GM21528 (cell line): ENCODE measurements around the gene SIPA1L3.

Experiments
- ATAC-seq: cut with Tn5 transposase; IDR thresholded peaks from one replicate; pipeline ENCODE4 v1.9.1; 2021; ENCODE audit warnings: mild to moderate bottlenecking, moderate library complexity; ENCODE audit not compliant: unreplicated experiment, low FRiP score

Gene SIPA1L3

GRCh38 chr19:38034492-38034860 lies 127.5 kb downstream of the SIPA1L3 start:
- ATAC-seq = no peak

- ATAC-seq = no peak
Observed at GRCh38 chr19:38035515-38036495, 128.8 kb downstream of the SIPA1L3 start.

DNA sequence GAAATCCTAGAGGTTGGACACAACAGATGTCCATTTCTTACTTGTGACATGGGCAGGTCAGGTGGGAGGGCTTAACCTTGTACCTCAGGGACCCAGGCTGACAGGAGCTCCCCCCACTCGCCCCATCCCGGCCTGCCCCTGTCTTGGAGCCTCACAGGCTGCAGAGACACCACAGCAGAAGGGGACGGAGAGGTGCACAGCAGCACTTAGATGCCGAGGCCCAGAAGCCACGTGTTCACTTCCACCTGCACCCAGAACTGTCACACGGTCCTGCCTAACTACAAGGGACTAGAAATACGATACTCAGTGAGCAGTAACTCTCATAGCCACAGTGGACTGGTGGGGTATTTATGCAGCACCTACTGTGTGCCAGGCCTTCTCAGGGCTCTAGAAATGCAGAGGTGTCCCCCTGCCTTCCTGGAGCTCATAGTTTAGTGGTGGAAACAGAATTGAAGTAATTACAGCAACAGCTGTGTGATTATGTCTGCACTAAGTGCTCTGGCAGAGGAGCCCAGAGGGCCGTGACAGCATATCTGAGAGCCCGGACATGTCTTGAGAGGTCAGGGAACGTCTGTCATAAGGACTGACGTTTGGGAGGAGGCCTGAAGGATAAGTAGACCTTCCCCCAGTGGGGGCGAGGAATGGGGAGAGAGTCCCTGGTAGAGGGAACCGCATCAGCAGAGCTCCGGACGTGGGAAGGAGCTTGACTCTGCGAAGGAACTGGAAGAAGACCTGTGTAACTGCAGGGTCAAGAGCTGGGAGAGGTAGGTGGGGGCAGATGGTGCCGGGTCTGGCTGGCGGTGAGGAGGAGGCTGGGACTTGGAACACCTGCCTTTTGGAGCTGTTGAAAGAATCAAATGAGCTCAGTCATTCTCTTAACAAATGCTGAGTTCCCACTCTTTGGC lies 130.0 kb downstream of the SIPA1L3 start:
- ATAC-seq = no peak

GRCh38 chr19:38039966-38040365 lies 133.0 kb downstream of the SIPA1L3 start:
- ATAC-seq = no peak

- no peak for ATAC-seq
Observed at GRCh38 chr19:38042132-38042531, 135.1 kb downstream of the SIPA1L3 start.

DNA sequence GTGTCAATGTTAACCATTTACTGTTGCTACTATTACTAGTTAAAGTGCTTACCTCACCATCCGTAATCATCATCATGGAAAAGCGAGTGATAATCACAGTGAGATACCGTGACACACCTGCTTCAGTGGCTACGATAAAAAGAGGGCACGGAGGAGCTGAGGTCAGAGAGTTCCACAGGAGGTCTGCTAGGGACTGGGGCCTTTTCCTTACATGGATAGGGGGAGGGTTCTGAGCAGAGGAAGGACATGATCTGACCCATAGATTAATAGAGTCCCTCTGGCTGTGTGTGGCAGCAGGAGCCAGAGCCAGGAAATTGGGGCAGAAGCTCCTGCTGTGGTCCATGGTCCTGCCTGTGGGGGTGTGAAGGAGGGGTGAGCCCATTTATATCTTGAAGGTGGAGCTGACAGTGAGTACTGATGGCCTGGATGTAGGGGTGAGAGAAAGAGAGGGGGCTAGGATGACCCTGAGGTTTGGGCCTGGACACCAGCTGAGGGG lies 136.7 kb downstream of the SIPA1L3 start:
- no peak for ATAC-seq

DNA sequence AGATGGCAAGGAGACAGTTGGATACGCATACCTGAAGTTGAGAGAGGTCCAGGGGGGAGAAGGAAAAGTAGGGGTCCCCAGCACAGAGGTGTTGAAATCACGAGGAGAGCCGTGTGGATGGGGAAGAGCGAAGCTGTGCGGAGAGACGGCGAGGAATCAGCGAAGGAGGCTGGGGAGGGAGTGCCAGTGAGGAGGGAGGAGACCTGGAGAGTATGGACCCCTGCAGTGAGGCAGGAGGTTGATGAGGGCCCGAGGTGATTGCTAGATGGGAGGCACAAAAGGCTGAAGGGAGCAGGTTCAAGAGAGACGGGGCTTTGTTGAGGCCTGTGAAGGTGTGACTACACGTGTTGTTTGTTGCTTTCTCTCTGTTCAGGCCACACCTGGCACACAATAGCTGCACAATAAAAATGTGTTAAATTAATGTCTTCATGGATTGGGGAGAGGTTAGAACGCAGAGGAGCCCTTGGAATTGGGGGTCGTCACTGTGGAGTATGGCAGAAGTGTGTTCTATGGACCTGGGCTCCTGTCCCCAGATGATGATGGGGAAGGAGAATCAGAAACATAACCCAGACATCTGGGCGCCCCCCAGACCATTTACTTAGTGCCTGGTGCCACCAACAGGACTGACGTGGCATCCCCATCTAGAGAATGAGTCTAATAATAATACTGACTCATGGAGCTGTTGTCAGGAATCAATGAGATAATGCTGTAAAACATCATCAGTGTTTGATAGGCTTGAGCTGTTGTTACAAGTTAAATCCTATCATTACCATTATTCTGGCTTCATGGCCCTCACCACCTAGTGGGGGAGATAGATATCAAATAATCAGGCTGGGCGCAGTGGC lies 137.5 kb downstream of the SIPA1L3 start:
- ATAC-seq = no peak

GRCh38 chr19:38045554-38046253 lies 138.7 kb downstream of the SIPA1L3 start:
- ATAC-seq = no peak

- peak; percentile 33 for ATAC-seq
Observed at GRCh38 chr19:38046254-38047048, 139.4 kb downstream of the SIPA1L3 start.

- no peak for ATAC-seq
Observed at GRCh38 chr19:38047049-38047438, 140.0 kb downstream of the SIPA1L3 start.

DNA sequence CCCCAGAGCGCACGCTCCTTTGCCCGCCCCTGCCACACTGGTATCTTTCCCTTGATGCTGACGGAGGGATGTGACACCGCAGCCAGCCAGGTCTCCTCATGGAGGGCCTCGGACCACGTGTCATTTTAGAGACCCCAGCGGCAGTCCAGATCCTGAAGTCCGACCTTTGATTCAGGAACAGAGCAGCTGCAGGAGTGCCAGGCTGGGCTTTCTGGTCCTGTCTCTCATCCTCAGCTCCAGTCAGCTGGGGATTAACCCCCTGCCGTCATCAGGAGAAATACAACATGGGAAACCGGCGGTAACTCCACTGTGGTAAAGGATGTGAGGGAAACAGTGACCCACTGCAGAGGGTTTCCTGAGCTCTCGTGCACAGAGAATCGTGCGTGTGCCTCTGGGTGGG lies 140.6 kb downstream of the SIPA1L3 start:
- ATAC-seq = no peak

DNA sequence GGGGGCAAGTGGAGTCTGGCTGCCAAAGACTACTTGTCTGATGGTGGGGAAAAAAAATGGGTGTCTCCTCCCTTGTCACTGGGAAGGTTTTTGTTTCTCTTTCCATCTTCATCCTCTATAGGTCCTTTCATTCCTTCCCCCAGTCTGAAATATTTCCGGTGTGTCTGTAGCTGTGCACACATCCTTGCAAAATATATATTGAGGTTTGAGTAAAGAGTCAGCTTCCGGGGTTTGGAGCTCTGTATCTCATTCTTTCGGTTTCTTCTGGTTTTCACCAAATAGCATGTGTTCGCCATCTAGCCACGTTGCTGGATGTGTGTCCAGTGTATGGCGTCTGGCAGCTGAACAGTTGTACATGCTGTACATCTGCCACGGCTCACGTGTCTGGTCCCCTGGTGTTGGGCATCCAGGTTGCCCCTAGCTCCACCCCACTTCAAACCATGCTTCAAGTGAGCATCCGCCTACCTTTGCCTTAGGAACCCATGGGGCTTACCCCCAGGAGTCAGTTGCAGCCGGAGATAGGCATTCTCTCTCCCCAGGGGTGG lies 142.2 kb downstream of the SIPA1L3 start:
- ATAC-seq = peak; percentile 44

GRCh38 chr19:38055010-38055409 lies 148.0 kb downstream of the SIPA1L3 start:
- no peak for ATAC-seq

GRCh38 chr19:38055655-38056521 lies 148.9 kb downstream of the SIPA1L3 start:
- no peak for ATAC-seq

DNA sequence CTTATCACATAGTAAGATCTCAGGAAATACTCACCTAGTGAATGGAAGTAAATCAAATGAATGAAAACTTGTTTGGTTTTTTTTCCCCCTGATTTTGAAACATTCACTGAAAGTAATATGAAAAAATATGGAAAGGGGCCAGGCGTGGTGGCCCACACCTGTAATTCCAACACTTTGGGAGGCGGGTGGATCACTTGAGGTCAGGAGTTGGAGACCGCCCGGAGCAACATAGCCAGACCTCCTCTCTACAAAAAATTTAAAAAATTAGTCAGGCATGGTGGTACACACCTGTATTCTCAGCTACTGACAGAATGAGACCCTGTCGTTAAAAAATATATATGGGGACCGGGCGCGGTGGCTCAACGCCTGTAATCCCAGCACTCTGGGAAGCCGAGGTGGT lies 149.6 kb downstream of the SIPA1L3 start:
- no peak for ATAC-seq

GRCh38 chr19:38057959-38058690 lies 151.1 kb downstream of the SIPA1L3 start:
- no peak for ATAC-seq

GRCh38 chr19:38059897-38060296 lies 152.9 kb downstream of the SIPA1L3 start:
- no peak for ATAC-seq
